Middle frontal gyrus (tissue), 1 donor: Measurements from ENCODE around the gene LRMDA.
"Not testable (repeated sequence)": the region's sequence is repeated elsewhere in the genome, so short reads cannot be mapped to it uniquely, and the experiment has no call there.

Experiments
- DNase-seq: peaks from one replicate; pipeline ENCODE4 v3.0.0-alpha.2; 2015; ENCODE audit warnings: low spot score; ENCODE audit errors: extremely low spot score

LRMDA gene

DNA sequence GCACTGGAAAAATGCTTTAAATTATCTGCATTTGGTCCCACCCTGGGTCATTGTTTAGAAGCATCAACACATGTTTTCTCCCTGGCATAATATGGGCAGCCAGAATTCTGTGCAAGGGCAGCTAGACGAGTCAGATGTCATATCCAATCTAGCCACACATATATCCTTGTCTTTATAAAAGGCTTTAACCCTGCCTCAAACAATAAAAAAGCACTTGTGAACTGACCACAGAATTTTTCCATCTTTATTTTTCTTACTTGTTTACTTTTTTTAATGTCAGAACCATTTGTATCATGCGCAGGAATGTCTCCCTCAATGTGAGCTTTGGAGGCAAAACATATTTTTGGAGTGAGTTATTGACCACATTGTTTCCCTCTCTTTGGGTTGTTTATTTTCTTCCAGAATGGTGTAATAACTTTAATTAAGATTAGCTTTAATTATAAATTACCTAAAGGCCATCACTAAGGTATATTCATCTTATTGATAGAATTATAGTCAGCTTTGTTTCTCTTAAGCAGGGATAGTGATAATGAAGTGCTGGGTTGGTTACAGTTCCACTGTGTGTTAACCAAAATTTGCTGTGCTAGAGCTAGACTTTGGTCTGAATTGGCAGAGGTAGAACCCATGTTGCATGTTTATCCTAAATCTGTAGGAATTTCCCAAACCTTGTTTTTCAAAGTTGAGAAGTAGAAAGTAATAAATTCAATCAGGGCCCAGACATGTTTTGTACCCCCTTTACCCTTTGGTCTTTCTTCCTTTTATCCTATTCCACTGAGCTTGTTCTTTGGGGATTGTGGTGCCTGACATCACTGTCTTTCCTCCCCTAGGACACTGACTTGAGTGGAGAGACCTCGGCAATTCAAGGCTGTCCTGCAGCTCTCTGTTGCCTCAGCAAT is 1127.8 kb downstream of the LRMDA start:
- no peak for DNase-seq

DNA sequence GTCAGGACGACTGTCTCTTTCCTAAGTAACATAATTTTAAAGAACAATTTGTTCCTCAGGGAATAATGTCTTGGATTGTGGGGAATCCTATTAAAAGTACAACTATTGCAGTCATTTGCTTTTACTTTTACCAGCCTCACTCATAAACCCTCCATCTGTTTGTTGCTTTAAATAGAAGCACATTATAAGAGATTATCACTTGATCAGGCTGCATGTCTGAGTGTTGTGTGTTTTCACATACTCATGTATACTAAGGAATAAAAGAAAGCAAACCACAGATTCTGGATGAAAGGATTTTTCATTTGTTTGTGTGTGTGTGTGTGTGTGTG is 1128.4 kb downstream of the LRMDA start:
- DNase-seq, result no peak

DNA sequence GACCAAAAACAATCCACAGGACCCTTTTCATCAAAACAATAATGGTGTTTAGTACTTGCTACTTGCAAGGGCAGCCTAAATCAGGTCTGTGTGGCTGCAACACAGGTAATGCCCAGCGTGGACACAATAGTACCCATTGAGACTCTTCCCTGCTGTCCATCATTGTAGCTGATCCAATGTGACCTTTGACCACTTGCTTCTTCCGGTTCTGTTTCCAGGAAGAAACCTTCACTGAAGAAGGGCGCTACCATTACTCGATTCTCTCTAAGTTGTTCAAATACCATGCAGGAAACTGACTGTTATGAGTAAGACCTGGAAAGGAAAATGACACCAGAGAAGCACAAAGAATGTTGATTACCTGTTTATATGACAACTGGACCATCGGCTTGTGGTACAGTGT is 1128.9 kb downstream of the LRMDA start:
- no peak for DNase-seq

DNA sequence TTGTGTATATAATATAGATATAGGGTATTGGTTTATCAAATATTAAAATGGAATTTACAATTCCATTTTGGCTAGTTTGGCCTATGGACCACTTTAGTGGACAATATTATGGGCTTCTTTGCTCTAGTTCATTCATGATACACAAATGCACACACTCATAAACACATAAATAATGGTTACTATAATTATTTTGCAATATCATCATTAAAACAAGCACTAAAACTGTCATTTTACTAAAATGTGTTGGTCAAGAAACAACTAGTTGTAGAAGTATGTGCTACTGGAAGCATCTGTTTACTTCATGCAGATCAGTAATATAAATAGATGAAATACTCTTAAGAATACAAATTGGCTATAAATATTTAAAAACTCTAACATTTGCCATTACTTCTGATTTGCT is 1131.9 kb downstream of the LRMDA start:
- no peak for DNase-seq

DNA sequence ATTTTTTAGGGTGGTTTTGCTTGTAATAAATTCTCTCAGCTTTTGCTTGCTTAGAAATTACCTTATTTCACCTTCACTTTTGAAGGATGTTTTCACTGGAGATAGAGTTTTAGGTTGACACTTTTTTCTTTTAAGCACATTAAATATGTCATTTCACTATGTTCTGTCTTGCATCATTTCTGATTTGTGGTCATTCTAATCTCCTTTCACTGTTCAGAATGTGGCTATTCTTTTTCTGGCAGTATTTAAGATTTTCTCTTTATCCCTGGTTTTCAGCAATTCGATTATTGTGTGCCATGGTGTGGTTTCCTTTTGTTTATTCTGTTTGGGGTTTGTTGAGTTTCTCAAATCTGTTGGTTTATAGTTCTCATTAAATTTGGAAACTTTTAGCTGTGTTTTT is 1140.6 kb downstream of the LRMDA start:
- DNase-seq, result no peak

DNA sequence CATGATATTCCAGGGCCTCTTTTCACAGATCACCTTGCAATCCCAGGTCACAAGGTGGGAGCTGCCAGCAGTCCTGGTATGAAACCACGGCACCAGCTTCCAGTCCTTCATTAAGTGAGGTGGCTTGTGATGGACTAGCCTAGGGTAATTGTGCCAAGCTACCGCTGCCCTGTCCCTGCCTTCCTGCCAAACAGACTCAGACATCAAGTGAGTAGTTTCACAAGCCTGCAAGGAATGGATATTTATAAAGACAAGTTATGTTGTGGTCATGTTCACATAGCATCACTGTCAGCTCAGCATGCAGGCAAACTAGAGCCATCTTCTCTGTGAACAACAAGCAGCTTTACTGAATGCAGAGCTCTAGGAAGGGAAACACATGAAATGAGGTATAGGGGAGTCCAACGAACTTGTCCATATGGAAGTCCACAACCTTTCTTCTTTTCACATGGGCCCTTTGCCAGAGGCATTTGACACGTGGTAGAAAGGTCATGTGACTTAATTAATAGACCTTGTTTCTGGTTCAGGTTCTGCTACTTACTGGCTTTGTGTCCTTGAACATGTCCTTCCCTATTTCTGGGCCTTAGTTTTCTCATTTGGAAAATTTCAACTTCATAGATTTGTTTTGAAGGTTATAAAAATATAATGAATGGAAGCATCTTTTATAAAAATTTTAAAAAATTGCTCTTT is 1145.0 kb downstream of the LRMDA start:
- no peak for DNase-seq

DNA sequence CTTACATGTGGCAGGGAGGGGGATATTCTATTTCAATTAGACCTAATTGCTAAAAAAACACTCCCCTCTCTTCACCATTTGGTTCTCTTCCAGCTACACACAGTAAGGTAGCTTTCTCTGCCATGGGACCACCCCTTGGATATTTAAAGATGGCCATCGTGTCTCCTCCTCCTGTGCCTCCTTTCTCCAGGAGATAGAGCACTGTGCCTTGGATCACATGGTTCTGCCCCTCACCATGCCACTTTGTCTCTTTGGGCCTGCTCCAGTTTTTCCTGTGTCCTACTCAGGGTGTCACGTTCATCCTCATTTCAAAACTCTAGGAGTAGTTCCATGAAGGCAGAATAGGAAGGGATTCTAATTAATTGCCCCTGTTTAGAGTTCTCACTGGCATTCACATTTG is 1146.0 kb downstream of the LRMDA start:
- no peak for DNase-seq

DNA sequence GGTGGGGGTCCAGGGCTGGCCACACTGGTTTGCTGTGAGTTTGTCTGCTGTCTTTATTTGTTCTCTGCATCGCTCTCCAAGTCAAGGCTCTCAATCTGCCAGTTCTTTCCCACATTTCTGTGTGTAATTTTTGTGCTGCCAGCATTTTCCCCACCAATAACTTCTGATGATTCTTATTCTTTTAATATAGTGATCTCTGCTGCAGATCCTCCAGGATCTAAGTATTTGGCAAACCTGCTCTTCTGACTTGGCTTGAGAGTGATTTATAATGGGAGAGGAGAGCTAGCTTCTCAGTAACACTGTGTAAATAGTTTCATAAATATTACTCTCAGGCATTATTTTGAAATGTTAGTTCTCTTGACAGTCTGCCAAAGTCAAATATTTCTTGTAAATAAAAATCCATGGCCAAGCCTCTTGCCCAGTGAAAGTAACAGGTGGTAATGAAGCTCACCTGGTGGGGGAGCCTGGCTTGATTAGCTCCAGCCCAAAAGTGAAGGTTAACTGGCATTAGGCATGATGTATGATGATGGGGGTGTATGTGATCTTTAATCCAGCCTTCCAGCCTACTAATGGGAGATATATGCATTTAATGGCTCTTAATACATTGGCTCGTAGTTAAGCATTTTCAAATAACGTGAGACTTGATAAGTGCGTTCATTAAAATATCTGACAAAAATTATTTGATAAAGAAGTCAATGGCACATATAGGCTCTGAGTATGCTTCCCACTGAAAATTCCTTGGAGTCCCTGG is 1150.3 kb downstream of the LRMDA start:
- no peak for DNase-seq

DNA sequence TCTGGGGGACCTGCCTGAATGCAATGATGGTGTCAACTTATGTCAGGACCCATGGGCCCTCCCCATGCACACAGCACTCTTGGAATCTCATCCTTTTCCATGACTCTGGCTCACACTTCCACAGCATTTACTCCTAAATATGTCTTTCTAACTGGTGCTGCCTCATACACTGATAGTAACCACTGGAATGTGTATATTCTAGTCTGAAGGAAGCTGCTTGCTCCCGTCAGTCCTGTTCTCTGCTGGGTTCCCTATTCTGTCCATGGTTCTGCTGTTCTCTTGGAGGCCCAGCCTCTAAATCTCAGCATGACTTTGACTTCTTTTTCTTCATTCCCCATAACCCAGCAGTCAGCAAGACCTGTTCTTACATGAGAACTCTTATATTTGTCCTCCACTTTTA is 1151.1 kb downstream of the LRMDA start:
- no peak for DNase-seq

DNA sequence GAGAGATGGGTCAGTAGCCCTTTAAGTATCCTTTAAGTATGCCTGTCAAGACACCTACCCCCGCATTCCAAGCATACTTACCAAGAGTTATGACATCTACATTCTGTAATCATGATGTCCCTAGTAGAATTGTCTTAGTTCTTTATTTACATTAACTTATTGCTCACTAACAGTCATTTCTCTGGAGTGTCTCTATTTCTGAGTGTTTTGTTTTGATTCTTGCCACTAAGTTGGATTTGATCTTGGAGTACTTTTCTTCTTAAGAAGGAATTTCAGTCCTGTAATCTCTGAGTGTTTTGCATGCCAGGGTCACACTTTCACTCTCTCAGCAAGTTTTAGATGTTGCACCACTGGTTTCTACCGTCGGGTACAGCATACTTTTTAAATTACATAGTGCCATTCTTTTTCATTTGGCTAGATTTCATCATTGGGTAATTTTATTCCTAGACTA is 1152.3 kb downstream of the LRMDA start:
- DNase-seq, result no peak

DNA sequence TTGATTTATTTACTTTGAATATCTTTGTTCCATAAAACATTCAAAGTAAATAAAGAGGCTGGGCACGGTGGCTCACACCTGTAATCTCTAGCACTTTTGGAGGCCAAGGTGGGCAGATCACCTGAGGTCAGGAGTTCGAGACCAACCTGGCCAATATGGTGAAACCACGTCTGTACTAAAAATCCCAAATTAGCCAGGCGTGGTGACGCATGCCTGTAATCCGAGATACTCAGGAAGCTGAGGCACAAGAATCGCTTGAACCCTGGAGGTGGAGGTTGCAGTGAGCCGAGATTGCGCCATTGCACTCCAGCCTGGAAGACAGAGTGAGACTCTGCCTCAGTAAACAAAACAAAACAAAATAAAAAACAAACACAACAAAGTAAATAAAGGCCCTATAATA is 1153.0 kb downstream of the LRMDA start:
- DNase-seq, result not testable (repeated sequence)
